Femur (tissue), 1 donor: ENCODE data around the gene GALNT14.

Experiments
- DNase-seq: peaks from one replicate; pipeline ENCODE4 v3.0.0-alpha.2; 2017

The GALNT14 gene

DNA sequence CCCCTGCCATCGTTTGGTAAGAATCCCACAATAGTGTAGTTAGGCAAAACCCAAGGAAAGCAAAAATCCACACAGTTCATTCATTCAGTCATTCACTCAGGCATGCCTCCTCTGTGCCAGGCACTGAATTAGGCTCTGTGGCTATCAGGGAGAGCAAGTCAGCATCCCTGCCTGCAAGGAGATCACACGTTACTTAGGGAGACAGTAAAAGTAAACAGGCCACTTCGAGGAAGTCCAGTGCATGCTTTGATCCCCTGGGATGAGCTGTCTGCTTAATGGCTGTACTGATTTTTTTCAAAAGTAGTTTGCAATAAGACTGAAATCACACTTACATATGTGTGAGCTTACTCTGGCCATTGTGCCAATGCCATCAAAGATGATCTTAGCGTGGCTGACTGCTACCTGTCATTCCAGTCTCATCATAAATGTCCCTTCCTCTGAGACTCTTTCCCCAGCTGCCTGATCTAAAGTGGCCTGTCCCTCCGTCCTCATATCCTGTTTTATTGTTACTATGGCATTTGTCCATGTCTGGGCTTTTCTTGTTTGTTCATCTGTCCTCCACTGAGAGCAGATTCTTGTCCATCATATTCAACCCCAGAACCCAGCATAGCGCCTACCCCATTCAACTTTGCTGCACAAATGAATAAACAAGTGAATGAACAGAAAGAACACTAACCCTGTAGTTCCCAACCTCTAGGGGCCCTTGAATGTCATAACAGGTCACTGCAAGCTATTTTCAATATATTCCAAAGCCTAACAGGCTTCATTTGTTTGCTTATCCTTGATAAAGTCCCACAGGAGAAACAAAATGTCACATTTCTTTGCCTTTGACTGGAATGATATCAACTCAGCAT is 84.1 kb downstream of the GALNT14 start:
- DNase-seq, result no peak

DNA sequence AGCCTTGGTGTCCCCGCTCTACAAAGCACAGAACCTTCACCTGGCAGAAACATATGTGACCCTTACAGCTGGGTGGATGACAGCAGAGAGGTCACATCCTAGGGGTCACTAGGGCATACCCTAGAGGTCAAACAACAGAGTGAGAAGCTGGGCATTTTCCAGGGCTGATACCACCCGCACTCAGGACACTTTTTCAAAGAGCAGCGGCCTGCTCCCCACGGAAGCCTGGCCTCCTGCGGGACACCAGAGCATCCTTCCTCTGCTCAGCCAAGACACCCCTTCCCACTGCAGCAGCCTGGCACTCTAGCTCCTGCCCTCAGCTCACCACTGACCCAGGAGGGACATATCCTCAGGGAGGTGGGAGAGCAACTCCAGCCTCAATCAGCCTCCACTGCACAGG is 86.0 kb downstream of the GALNT14 start:
- no peak for DNase-seq

DNA sequence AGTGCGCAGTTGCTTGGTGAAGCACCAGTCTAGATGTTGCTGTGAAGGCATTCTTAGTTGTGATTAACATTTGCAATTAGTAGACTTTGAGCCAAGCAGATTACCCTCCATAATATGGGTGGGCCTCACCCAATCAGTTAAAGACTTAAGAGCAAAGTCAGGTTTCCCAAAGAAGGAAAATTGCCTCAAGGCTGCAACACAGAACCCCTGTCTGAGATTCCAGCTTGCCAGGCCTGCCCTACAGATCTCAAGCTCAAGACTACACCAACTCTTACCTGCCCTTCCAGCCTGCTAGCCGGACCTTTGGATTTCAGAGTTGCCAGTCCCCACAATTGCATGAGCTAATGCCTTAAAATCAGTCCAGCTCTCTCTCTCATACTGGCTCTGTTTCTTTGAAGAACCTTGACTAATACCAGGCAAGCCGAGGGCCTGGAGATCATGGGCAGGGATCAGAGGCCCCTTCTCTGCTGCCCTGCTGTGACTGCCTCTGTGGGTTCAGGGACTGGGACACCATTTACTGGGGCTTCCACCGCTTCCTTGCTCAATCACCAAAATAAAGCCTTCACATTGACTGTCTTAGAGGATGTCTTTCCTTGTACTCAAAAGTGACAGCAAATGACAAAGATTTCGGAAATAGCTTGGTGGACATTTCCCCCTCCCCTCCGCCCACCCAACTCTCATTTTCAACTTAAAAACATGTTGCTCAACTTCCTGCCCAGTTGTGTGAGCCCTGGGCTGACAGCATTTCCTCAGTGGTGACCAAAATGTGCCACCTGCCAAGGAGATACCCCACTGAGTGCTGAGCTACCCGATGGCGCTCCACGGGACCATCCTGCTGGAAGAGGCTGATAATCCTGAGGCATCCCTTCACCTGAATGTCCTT is 86.7 kb downstream of the GALNT14 start:
- no peak for DNase-seq

DNA sequence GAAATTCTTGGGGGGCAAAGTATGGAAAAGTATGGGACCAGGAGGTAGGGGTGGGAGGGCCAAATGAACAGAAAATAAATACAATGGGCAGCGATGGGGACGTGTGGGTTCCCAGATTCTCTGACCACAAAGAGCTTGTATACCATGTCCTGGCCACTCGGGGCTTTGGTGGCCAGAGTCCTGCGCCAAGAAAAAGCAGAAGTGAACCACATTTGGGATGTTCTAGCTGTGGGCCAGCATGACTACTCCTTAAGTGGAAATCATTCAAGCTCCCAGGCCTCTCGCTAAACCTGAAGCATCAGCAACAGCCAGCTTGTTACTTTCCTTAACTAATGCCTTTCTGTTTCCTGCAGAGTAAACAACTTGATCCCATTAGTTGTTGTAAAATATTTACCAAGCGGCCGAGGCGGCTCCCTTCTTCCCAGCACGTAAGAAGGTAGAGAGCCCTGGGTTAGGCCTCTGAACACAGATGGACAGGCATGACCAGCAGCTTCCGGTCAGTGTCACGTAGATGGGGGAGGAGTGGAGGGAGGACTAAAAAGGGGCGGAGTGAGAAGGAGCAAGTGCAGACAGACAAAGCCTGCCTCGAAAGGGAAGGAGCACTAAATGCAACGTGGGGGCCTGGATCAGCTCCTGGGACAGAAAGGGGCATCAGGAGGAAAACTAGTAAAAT is 88.2 kb downstream of the GALNT14 start:
- DNase-seq, result peak; percentile 45

DNA sequence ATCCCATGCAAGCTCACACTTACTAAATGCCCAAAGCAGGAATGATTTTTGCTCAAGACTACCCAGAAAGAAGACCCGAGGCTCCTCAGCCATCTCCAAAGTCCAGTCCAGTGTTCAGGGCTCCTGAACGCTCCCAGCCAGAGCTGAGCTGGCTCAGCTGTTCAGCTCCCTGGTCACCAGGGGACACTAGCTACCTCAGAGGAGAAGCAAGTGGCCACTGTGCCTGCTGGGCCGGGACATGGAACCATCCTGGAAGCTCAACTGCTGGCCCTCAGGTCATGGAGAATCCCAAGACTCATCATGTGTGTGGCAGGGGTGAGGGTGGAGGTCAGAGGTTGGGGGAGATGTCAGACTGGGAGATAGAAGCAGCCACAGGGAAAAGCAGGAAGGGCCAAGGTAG is 89.0 kb downstream of the GALNT14 start:
- DNase-seq, result no peak

DNA sequence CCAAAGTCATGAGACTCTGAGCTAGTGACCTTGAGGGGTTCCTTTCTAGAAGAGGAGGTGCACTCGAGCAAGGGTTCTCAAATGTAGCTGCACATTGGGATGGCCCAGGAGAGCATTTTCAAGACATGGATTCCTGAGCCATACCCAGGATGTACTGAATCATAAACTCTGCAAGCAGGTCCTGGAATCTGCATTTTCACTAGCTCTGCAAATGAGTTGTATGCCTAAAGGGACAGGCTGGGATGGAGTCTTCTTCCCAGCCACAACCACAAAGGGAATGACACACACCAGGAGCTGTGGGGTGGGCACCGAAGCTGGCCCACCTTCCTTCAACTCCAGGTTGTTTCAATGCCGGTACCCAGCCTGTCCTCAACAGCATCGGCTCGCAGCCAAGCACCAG is 90.6 kb downstream of the GALNT14 start:
- DNase-seq, result no peak

DNA sequence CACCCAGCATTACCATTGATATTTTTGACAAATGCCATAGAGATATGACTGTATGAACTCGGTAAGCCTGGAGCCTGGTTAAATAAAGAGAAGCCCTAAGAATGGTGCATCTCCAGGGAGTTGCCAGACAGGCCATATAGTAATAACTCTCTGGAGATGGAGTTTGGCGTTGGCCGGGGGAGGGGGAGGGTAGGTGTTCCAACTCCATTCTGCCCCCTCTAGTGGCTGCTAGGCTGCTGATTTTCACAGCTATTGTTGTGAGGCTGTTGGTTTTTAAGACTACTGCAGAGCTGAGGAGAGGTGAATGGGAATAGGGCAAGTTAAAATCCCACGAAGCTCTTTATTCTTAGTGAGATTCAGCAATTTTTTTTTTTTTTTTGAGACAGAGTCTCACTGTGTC is 99.9 kb downstream of the GALNT14 start:
- no peak for DNase-seq

DNA sequence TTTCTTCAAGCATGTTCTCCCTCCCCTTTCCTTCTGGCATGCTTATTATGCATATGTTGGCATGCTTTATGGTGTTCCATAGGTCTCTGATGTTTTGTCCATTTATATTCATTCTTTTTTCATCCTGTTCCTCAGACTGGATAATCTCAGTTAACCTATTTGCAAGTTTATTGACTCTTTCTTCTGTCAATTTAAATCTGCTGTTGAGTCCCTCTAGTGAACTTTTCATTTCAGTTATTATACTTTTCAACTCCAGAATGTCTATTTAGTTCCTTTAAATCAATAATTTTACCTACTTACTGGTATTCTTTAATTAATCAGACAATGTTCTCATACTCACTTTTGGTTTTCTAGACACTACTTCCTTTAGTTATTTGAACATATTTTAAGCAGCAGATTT is 101.2 kb downstream of the GALNT14 start:
- DNase-seq, result no peak

DNA sequence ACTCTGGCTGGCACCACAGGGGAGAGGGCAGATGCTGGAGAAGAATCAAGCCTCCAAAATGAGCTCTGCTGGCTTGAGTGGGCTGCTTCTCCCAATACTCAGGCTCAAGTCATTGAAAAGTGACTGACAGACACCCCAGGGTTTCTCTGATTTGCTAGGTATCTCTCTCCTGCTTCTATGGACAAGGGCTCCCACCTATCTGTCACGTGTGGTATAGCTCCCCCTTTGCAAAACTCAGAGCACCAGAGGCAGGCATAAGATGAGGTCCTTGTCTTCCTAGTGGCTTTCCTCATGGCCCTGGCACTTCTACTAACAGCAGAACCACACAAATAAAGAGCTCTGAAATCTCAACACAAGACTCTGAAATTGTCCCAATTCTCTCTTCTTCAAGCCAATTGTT is 105.2 kb downstream of the GALNT14 start:
- DNase-seq, result no peak

DNA sequence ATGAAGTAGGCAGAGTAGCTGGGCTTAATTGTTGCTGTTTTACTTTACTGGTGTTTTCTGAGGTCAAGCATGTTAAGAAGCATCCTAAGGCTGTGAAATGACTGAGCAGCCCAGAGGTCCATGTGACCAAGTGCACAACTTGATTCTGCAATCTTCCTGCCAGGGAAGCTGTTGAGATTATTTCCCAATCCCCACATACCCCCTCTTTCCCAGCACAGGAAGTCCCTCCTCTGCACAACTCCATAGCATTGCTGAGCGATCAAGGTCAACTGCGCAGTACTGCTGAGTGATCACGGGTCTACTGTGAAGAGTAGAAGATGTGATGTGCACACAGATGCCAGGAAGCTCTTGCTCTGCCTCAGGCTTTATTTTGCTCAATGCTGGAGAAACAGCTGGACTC is 105.8 kb downstream of the GALNT14 start:
- DNase-seq, result no peak

DNA sequence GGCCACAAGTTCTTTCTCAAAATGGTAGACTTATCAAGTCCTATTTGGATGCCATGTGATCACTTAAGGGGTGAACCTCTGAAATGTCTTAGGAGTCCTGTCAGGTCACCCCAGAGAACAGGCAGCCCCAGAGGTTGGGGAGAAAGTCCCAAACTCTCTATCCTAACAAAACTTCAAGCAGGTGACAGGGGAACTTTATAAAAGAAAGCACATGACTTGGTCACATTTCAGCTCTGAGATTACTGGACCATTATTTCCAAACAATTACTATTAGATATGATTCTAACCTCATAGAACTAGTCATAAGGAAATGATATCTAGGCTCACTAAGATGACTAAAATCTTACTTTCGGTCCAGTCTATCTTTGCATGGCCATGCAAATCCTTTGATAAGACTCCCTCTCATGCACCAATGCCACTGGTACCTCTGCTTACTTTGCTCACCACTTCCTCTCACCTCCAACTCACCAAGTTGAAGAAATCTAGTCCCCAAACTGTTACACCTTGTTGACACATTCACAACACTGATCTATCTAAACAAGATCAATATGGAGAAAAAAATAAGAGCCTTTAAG is 107.0 kb downstream of the GALNT14 start:
- no peak for DNase-seq

DNA sequence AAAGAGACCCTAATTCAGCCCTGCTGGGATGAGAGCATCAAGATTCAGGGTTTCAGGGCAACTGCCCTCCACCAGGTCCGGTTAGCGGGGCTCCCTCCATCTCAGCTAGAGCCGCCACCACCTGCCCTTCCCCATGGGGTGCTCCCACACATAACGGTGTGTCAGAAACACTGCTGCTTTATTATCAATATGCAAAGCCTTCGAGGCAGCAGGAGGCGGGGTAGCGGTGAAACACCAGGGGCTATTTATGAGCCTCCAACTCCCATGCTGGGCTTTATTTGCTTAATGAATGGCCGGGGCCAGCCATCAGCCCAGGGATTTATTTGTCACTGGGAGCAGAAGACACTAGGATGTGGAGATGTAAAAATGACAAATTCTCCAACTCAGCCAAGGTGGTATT is 109.8 kb downstream of the GALNT14 start:
- no peak for DNase-seq

DNA sequence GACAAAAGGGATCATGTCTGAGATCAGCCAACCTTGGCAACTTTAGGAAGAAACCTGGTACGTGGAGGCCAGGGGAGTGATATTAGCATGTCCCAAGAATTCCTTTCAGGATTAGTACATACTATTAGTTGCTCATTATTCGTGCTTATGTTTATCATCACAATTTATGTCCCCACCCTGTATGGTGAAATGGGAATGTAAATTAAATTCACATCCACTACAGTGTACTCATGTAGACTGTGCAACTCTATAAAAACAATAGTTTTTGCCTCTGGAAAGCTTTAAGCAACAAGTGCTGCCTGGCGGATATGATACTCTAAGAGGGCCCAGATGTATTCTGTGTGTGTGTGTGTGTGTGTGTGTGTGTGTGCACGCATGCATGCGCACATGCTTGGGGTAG is 110.7 kb downstream of the GALNT14 start:
- no peak for DNase-seq

DNA sequence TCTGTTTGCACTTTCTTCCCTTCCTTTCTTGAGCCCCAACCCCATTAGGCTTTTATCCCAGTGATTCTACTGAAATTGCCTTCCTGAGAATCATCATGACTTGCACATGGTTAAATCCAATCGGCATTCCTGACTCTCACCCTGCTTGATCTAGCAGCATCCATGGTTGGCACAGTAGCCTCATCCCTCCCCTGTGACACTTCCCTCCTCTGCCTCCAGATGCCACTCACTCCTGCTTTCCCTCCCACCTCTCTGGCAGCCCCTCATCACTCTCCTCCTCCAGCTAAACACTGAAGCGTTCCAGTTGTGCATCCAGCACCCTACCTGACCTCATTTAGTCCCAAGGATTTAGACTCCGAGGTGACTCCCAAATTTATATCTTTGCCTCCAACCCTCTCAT is 114.7 kb downstream of the GALNT14 start:
- no peak for DNase-seq

DNA sequence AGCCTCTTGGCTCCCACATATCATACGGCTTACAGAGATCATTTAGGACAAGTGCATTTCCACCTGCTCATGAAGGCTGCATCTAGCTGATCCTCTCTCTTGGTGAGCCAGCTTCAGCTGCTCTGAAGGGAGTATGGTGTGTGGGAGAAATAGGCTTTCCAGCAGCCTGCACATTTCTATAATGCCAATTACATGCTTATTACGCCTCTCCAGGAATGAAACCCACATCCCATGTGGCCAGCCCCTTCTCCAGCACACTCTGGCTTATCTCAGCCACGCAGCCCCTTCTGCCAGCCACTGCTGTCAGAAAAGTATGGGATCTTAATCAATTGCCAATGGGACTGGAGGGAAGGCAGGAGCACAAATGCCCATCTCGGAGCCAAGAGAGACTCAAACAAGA is 117.5 kb downstream of the GALNT14 start:
- DNase-seq, result no peak

DNA sequence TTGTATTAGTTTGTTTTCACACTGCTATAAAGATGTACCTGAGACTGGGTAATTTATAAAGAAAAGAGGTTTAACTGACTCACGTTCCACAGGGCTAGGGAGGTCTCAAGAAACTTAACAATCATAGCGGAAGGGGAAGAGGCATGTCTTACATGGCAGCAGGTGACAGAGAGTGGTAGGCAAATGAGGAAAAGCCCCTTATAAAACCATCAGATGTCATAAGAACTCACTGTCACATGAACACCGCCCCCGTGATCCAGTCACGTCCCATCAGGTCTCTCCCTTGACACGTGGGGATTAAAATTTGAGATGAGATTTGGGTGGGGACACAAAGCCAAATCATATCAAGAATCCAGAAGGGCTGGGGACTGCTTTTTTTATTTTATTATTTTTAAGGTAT is 120.0 kb downstream of the GALNT14 start:
- DNase-seq, result no peak

DNA sequence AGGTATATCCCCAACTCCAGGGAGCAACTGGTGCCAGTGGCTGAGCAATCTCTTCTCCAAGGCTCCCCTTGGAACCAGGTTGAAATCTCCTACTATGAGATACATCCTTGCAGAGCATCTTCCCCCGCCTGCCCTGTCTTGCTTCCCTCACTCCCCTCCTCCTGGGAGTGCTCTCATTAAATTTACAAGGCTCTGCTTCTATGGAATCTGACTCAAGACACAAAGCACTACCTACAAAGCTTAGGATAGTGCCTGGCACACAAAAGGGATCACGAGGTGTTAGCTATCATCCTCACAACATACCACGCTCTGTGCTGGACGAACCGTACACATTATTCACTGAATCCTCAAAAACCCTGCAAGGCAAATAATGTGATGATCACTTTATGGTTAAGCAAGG is 121.6 kb downstream of the GALNT14 start:
- no peak for DNase-seq

DNA sequence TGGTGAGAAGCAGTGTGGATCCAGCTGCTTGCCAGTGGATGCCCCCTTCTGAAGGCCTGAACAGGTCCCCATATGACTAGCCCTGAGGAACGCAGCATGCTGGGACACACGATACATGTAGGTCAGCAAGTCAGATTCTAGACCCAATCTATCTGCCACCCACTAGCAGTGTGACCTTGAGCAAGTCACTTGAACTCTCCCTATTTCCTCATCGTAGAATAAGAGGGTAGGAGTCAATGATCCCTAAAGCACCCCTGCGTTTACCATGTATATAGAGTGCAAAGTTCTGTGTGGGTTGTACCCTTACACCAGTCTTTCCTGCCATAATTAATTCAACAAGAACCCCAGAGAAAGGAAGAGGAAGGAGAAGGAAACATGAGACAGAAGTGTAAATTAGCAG is 123.7 kb downstream of the GALNT14 start:
- DNase-seq, result no peak

DNA sequence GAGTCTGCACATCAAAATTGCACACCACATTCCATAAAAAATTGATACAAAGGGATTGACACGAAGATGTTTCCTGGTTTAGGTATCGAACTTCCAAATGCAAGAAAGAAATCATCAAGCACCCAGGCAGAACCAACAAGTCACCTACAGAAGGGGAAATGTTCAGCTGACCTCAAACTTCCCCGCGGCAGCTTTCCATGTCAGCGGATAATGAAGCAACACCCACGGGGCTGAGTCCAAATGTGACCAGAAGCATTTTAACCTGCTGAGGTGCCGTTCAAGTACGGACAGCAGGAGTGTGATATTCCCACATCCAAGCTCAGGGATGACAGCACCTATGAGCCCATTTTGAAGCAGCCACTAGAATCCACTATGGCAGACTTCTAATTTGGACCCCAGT is 124.9 kb downstream of the GALNT14 start:
- no peak for DNase-seq

DNA sequence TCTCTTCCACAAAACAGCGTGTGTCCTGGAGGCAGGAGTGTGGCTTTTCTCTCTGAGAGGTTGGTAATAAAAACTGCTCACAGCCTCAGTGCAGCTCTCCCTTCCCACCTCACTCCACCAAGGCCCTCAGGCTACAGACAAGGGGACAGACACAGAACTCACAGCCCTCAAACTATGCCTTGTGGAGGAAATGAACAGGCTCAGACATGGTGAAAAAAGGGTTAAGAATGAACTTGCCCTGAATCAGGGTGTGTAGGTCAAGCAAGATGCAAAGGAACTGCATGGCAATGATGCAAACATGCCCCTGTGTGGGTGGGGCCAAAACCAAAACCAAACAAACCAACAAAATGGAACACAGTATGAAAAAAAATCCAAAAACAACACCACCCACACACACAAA is 125.8 kb downstream of the GALNT14 start:
- DNase-seq, result no peak

DNA sequence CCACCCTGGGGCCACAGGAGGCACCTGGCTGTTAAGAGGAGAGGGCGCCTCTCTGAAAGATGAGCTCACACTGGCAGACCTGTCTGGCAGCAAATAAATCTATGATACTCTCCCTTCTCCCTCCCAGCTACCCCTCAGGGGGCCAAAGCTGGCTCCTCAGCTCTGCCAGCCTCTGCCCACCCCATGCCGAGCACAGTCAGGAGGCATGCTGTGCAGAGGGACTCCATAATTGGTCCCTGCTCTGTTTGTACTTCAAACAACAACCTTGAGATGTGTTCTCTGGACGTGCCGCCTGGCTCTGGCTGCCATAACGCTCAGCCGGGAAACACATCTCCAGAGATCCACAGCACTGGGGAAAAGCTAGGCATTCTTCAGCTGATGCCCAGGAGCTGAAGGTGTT is 126.7 kb downstream of the GALNT14 start:
- DNase-seq, result no peak

DNA sequence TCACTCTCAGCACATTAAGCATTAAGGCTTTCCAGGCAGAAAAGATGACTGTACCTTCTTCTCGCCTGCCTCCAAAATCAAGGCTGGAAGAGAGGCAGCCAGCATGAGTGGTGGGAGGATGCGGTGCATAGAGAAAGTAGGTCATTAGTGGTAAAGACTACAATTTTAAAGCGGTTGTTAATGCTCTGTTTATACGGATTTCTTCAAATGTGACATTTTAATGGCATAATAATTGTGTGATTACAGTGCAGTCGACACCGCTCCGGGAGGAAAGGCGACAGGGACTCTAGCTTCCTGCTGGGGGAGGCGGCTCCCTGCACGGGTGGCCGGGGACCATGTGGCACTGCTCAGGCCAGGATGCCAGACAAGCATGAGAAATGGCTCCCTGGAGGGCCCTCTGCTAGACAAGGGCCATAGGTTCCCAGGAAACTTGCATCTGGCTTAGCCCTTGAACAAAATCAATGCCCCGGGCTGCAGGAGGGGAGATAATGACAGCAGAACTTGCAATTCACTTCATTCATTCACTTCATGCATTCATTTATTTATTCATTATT is 129.6 kb downstream of the GALNT14 start:
- peak; percentile 40 for DNase-seq

DNA sequence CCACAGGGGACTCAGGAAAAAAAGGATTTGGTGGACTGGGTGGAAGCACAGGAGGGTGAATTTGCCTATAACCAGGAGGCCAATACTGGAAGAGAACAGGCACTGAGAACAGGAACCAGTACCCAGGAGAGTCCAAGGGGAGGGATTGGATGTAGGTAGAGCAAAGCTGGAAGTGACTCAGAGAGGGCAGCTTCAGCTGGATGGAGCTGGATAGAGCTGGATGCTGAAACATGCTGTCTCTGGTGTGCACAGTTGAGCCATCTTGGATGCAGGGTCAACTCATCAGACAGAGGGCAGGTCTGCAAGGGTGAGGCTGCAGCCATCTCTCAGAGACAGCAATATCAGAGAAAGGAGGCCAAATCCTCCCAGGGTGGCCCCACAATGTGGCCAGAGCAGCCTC is 134.0 kb downstream of the GALNT14 start:
- DNase-seq, result no peak
